ENCODE measurements around the gene MARK3.

Gene MARK3

DNA sequence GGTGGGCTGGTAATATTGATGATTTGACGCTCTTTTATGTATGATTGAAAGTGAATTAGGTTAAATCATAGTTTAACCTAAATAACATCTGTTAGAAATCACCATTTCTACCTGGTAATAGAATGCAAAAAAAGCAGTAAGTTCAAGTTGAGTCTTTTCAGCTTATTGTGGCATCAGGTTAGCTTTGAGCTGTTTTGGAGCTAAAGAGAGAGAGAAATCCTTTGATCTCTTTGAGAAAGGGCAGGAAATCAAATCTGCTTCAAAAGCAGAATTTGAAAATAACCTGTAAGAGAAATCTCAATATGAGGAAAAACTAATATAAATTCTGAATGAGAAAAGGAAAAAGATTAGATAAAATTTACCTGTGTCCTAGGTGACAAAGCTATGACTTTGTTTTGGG is 75.2 kb downstream of the MARK3 start:
- DNase-seq (ENCODE audit: low read depth), result no peak
- no peak overlapping the region for H3K4me3 ChIP-seq (ENCODE audit: low read depth, low read length)
- TF ChIP-seq, protein P1, sequence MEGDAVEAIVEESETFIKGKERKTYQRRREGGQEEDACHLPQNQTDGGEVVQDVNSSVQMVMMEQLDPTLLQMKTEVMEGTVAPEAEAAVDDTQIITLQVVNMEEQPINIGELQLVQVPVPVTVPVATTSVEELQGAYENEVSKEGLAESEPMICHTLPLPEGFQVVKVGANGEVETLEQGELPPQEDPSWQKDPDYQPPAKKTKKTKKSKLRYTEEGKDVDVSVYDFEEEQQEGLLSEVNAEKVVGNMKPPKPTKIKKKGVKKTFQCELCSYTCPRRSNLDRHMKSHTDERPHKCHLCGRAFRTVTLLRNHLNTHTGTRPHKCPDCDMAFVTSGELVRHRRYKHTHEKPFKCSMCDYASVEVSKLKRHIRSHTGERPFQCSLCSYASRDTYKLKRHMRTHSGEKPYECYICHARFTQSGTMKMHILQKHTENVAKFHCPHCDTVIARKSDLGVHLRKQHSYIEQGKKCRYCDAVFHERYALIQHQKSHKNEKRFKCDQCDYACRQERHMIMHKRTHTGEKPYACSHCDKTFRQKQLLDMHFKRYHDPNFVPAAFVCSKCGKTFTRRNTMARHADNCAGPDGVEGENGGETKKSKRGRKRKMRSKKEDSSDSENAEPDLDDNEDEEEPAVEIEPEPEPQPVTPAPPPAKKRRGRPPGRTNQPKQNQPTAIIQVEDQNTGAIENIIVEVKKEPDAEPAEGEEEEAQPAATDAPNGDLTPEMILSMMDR (IDR thresholded peaks at IDR 0.05; ENCODE audit: insufficient read depth, low read depth, low read length, missing control alignments), result no peak

GRCh38 chr14:103463149-103463548 is 77.9 kb downstream of the MARK3 start:
- no peak overlapping the region for H3K4me3 ChIP-seq (ENCODE audit: low read depth, low read length)
- TF ChIP-seq, protein P1 (IDR thresholded peaks at IDR 0.05; ENCODE audit: insufficient read depth, low read depth, low read length, missing control alignments), result no peak
- no peak for DNase-seq (ENCODE audit: low read depth)

- TF ChIP-seq, protein P1 (IDR thresholded peaks at IDR 0.05; ENCODE audit: insufficient read depth, low read depth, low read length, missing control alignments), result no peak
- no peak for DNase-seq (ENCODE audit: low read depth)
- H3K4me3 ChIP-seq (ENCODE audit: low read depth, low read length), result no peak overlapping the region
Observed at GRCh38 chr14:103463851-103464250, 78.6 kb downstream of the MARK3 start.

DNA sequence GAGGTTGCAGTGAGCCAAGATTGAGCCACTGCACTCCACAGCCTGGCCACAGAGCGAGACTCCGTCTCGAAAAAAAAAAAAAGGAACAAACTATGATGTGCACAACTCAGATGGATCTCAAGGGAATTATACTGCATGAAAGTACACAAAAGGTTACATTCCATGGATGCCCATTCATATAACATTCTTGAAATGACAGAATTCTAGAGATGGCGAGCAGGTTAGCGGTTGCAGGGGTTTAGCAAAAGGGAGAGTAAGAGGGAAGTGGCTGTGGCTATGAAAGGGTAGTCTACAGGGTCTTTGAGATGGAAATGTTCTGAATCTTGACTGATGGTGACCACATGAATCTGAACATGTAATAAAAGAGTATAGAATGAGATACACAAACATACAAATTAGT is 87.7 kb downstream of the MARK3 start:
- no peak overlapping the region for H3K4me3 ChIP-seq (ENCODE audit: low read depth, low read length)
- peak; percentile 54 for DNase-seq (ENCODE audit: low read depth)
- TF ChIP-seq, protein P1 (IDR thresholded peaks at IDR 0.05; ENCODE audit: insufficient read depth, low read depth, low read length, missing control alignments), result no peak

- no peak for DNase-seq (ENCODE audit: low read depth)
- TF ChIP-seq, protein P1 (IDR thresholded peaks at IDR 0.05; ENCODE audit: insufficient read depth, low read depth, low read length, missing control alignments), result no peak
- H3K4me3 ChIP-seq (ENCODE audit: low read depth, low read length), result no peak overlapping the region
Observed at GRCh38 chr14:103474893-103475292, 89.7 kb downstream of the MARK3 start.

- TF ChIP-seq, protein P1 (IDR thresholded peaks at IDR 0.05; ENCODE audit: insufficient read depth, low read depth, low read length, missing control alignments), result no peak
- no peak for DNase-seq (ENCODE audit: low read depth)
- no peak overlapping the region for H3K4me3 ChIP-seq (ENCODE audit: low read depth, low read length)
Observed at GRCh38 chr14:103476065-103476464, 90.8 kb downstream of the MARK3 start.

- TF ChIP-seq, protein P1 (IDR thresholded peaks at IDR 0.05; ENCODE audit: insufficient read depth, low read depth, low read length, missing control alignments), result no peak
- no peak overlapping the region for H3K4me3 ChIP-seq (ENCODE audit: low read depth, low read length)
- DNase-seq (ENCODE audit: low read depth), result no peak
Observed at GRCh38 chr14:103476631-103477030, 91.4 kb downstream of the MARK3 start.
